ENCODE data around the gene PNKP. TPM values are rescaled to one million over a fixed set of nuclear protein-coding genes. Genes with fewer than 3 reads are reported as not detected.

PNKP gene

DNA sequence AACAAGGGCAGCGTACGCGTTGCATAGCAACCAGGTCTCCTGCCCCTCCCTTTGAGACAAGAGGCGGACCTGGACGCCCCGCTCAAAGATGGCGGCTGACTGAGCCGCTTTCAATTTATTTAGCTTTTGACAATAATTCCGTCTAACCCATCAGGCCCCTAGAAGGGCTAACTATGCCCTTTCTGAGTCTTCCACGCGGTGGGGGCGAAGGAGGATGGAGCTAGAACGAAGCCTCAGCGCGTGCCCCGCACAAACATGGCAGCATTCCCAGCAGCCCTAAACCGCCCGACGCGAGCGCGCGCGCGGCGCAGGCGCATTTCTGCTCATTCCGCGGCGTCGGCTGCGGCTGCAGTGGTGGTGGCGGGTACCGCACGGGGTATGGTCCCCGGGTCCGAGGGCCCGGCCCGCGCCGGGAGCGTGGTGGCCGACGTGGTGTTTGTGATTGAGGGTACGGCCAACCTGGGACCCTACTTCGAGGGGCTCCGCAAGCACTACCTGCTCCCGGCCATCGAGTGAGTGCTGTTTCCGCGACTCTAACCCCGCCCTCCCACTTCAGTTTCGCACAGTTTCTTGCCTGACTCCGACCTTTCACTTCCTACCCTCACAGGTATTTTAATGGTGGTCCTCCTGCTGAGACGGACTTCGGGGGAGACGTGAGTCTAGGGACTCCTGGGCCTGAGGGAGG, 49.3 kb downstream of the PNKP start, which contains the start of gene MED25:
TSS of gene MED25 (plus strand) at position 326 of the 685 bp plus-strand sequence. CDS start at position 379, 53 bp downstream.
- peak within 1 kb of the TSS; percentile 93 for H3K9ac ChIP-seq (ENCODE audit: low read depth, low read length)
- H3K27me3 ChIP-seq (ENCODE audit: control insufficient read depth, insufficient read depth, low read length) = no peaks in the 10 kb centered on the region
- no peaks in the 10 kb centered on the region for H3K9me3 ChIP-seq (replicated peaks; ENCODE audit: low read length)
- H3K4me2 ChIP-seq (ENCODE audit: low read length) = peak within 1 kb of the TSS; percentile 82
- H3K4me3 ChIP-seq (ENCODE audit: low read length) = peak within 1 kb of the TSS; percentile 88
- peaks cover 2% of the 10 kb centered on the region for H3K36me3 ChIP-seq (ENCODE audit: insufficient read depth, low read length)
- H3K4me1 ChIP-seq (ENCODE audit: control insufficient read depth, insufficient read depth, low read length) = peaks cover 19% of the 10 kb centered on the region

DNA sequence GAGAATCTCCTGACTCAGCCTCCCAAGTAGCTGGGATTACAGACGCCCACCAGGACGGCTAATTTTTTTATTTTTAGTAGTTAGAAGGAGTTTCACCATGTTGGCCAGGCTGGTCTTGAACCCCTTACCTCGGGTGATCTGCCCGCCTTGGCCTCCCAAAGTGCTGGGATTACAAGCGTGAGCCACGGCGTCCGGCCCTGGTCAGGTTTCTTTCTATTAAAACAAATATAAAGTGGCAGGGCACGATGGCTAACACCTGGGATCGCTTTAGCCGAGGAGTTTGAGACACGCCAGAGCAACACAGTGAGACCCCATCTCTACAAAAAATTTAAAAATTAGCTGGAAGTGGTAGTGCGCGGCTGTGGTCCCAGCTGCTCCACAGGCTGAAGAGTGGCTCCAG, 50.8 kb downstream of the PNKP start:
- peaks cover 25% of the 10 kb centered on the region for H3K4me1 ChIP-seq (ENCODE audit: control insufficient read depth, insufficient read depth, low read length)
- no peaks in the 10 kb centered on the region for H3K9me3 ChIP-seq (replicated peaks; ENCODE audit: low read length)
- no peaks in the 10 kb centered on the region for H3K27me3 ChIP-seq (ENCODE audit: control insufficient read depth, insufficient read depth, low read length)
- peak overlapping the region; percentile 82 for H3K4me2 ChIP-seq (ENCODE audit: low read length)
- no peaks in the 10 kb centered on the region for H3K36me3 ChIP-seq (ENCODE audit: insufficient read depth, low read length)
- no peak overlapping the region for H3K4me3 ChIP-seq (ENCODE audit: low read length)
- peak overlapping the region; percentile 77 for H3K9ac ChIP-seq (ENCODE audit: low read depth, low read length)

DNA sequence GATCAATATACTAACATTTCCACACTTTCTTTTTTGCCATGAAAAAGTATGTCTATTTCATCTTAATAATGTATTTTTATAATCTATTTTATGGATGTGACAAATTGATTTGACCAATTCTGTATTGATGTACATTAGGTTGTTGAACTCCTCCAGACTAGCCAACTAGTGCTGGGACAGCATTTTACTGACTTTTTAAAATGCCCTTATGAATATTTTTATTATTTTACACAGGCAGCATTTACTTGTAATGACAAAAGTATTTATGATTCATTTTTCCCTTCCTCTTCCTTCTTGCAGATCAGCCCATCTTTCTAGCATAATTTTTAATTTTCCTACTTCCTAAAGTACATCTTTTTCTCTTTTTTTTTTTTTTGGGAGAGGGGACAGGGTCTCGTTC, 53.4 kb downstream of the PNKP start:
- Histone ChIP-seq H3K4me2 (ENCODE audit: low read length) (peak overlapping the region; percentile 79), H3K9me3 (replicated peaks; ENCODE audit: low read length) (no peaks in the 10 kb centered on the region), H3K9ac (ENCODE audit: low read depth, low read length) (peak overlapping the region; percentile 83), H3K36me3 (ENCODE audit: insufficient read depth, low read length) (no peaks in the 10 kb centered on the region), H3K27me3 (ENCODE audit: control insufficient read depth, insufficient read depth, low read length) (no peaks in the 10 kb centered on the region), H3K4me1 (ENCODE audit: control insufficient read depth, insufficient read depth, low read length) (peaks cover 24% of the 10 kb centered on the region), H3K4me3 (ENCODE audit: low read length) (peak overlapping the region; percentile 73)

DNA sequence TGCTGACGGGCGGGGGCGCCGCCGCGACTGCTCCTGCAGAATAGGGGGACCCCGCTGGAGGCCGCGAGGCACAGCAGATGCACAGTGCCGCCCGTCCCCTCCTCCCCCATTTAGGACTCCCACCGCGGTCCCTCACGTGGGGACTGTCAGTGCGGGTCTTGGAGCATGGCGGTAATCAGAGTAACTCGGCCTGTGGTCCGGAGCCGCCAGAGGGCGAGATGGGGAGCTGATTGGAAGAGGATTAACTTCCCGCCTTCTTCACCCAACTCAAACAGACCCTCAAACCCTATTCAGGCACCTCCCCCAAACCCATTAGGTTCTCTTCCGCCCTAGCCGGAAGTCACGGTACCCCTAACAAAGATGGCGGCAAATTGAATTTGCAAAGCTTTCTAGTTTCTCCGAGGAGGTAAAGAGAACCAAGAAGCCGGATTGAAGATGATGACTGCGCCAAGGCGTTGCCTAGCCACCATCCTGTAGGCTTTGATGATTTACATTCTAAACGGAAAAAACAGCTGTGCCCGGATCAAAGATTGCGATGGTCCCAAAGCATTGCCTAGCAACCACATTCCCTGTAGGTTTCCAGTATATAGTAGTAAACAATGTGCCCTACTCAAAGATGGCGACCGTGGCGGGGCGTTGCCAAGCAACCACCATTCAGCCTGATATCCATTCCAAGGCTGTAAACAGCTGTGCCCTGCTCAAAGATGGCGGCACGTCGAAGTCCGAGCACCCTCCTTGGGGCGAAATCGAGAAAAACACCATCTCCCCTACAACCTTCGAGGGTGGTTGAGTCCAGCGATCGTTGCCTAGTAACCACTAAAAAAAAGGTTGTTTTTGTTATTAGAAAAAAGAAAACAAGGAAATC, 54.1 kb downstream of the PNKP start, which contains the start of gene FUZ:
TSS of gene FUZ (minus strand) at position 296 of the 865 bp plus-strand sequence. CDS start at position 110, 186 bp downstream.
- Histone ChIP-seq H3K27me3 (ENCODE audit: control insufficient read depth, insufficient read depth, low read length) (no peaks in the 10 kb centered on the region), H3K9ac (ENCODE audit: low read depth, low read length) (peak within 1 kb of the TSS; percentile 83), H3K9me3 (replicated peaks; ENCODE audit: low read length) (no peaks in the 10 kb centered on the region), H3K4me1 (ENCODE audit: control insufficient read depth, insufficient read depth, low read length) (peaks cover 27% of the 10 kb centered on the region), H3K4me3 (ENCODE audit: low read length) (peak within 1 kb of the TSS; percentile 73), H3K4me2 (ENCODE audit: low read length) (peak within 1 kb of the TSS; percentile 79), H3K36me3 (ENCODE audit: insufficient read depth, low read length) (peaks cover under 1% of the 10 kb centered on the region)

DNA sequence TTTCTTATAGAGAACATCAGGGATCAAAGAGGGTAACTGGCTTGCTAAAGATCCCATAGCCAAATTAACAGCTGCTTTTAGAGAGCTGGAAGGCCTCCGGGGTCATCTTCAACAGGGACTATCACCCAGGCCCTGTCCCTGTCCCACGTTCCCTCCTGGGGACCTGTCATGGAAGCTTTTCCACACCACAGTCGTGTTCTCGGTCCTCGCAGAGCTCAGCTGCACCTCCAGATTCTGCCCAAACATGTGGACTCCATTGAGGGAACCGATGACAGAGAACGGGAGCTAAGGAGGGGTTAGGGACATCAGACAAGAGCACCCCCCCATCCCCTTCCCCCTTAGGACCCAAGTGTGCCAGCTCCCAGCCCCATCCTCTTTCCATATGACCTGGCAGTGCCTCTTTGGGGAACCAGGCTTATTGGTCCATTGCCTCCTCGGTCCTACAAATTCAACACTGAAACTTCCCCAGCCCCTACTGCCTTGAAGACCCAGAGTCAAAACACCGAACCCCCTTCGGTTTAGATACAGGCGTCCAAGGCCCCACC, 54.9 kb downstream of the PNKP start:
- H3K9me3 ChIP-seq (replicated peaks; ENCODE audit: low read length) = no peaks in the 10 kb centered on the region
- H3K4me1 ChIP-seq (ENCODE audit: control insufficient read depth, insufficient read depth, low read length) = peaks cover 27% of the 10 kb centered on the region
- peak overlapping the region; percentile 83 for H3K9ac ChIP-seq (ENCODE audit: low read depth, low read length)
- H3K4me3 ChIP-seq (ENCODE audit: low read length) = peak overlapping the region; percentile 73
- peaks cover 8% of the 10 kb centered on the region for H3K36me3 ChIP-seq (ENCODE audit: insufficient read depth, low read length)
- H3K27me3 ChIP-seq (ENCODE audit: control insufficient read depth, insufficient read depth, low read length) = no peaks in the 10 kb centered on the region
- peak overlapping the region; percentile 79 for H3K4me2 ChIP-seq (ENCODE audit: low read length)

DNA sequence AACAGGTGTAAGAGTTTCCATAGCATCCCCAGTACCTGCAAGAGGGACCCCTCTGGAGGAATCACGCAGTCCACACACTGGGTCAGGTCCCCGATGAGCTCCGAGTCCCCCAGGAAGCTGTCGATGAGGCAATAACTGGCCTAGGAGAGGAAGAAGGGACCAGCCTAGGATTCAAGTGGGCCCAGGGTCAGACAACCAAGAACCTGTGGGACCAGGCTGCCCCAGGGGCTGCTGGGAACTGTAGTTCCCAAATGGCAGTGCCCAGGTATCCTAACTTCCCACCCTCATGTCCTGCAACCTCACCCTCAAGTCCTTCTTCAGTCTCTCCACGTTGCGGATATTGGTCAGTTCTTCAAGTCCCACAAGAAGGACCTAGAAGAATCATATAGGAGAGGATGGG, 56.0 kb downstream of the PNKP start:
- H3K4me1 ChIP-seq (ENCODE audit: control insufficient read depth, insufficient read depth, low read length) = peaks cover 27% of the 10 kb centered on the region
- no peak overlapping the region for H3K4me3 ChIP-seq (ENCODE audit: low read length)
- H3K36me3 ChIP-seq (ENCODE audit: insufficient read depth, low read length) = peaks cover 16% of the 10 kb centered on the region
- no peak overlapping the region for H3K4me2 ChIP-seq (ENCODE audit: low read length)
- no peak overlapping the region for H3K9ac ChIP-seq (ENCODE audit: low read depth, low read length)
- H3K27me3 ChIP-seq (ENCODE audit: control insufficient read depth, insufficient read depth, low read length) = no peaks in the 10 kb centered on the region
- no peaks in the 10 kb centered on the region for H3K9me3 ChIP-seq (replicated peaks; ENCODE audit: low read length)

Small RNA genes within 50 kb of the gene (small RNA-seq; reads per million reads assigned to genes)
- not detected for gene MIR4749

Measured in skeletal muscle satellite cell (primary cell).